ENCODE measurements around the gene GHRH.

DNA sequence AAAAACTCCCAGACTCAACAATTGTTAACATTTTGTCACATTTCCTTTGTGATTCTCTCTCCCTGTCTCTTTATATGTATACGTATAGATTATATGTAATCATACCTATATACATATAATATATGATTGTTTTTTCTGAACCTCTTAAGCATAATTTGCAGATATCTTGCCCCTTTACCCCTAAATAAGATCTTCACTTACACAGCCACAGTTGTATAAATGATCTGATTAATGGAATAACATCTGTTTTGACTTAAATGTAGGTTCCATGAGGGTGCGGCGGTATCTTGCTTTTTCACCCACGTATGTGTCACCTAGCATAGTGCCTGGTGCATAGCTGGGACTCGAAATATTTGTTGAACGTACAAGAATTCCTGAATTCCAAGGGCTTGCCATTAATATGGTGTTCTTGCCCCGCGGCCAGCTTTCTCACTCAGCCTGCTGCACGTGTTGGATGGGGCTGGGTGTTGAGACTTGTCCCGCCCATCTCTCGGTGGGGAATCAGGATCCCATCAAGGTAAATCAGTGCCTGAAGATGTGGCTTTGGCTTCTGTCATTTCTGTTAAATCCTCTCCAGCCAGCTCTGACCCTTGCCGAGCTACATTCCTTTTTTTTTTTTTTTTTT is 17.5 kb upstream of the GHRH start:
- TF ChIP-seq, protein P1, sequence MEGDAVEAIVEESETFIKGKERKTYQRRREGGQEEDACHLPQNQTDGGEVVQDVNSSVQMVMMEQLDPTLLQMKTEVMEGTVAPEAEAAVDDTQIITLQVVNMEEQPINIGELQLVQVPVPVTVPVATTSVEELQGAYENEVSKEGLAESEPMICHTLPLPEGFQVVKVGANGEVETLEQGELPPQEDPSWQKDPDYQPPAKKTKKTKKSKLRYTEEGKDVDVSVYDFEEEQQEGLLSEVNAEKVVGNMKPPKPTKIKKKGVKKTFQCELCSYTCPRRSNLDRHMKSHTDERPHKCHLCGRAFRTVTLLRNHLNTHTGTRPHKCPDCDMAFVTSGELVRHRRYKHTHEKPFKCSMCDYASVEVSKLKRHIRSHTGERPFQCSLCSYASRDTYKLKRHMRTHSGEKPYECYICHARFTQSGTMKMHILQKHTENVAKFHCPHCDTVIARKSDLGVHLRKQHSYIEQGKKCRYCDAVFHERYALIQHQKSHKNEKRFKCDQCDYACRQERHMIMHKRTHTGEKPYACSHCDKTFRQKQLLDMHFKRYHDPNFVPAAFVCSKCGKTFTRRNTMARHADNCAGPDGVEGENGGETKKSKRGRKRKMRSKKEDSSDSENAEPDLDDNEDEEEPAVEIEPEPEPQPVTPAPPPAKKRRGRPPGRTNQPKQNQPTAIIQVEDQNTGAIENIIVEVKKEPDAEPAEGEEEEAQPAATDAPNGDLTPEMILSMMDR (conservative IDR thresholded peaks at IDR 0.05; ENCODE audit: low read length) = no peak
- no peak for TF ChIP-seq EZH2phosphoT487 (IDR thresholded peaks at IDR 0.05; ENCODE audit: borderline replicate concordance, low read depth, low read length)
